Measurements from ENCODE around the gene PDIA6. TPM values are rescaled to one million over a fixed set of nuclear protein-coding genes. Genes with fewer than 3 reads are reported as not detected.

PDIA6 gene
- total RNA-seq, 1 experiment from 2014 or later = 314 TPM

DNA sequence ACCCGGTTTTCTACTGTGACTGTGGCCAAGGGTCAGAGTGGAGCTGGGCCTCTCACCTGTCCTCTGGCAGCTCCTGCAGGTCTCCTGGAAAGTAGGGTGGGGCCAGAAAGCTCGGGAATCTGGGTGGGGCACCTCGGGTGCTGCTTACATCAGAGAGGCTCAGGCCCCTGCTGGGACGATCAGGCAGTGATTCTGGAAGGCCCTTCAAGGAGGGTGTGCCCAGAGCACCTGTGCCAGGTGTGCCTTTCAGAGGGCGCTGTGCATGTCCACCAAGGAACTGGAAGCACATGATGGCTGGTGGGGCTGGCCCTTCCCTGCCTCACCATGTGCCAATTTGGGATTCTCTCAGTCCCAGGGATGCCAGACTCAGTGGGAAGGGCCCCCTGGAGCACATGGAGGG is 47.1 kb downstream of the PDIA6 start:
- Histone ChIP-seq H3K4me3 (ENCODE audit: low read depth, low read length, poor library complexity, severe bottlenecking) (no peak overlapping the region), H3K9me3 (ENCODE audit: low read depth, low read length, poor library complexity, severe bottlenecking) (no peaks in the 10 kb centered on the region), H3K27ac (ENCODE audit: low read depth, low read length, poor library complexity, severe bottlenecking) (no peak overlapping the region), H3K27me3 (replicated peaks; ENCODE audit: insufficient read depth, low read depth, low read length, poor library complexity) (no peaks in the 10 kb centered on the region), H3K36me3 (ENCODE audit: insufficient read depth, low read length, poor library complexity, severe bottlenecking) (no peaks in the 10 kb centered on the region), H3K4me1 (ENCODE audit: insufficient read depth, low read length, poor library complexity, severe bottlenecking) (no peaks in the 10 kb centered on the region)
- DNase-seq (ENCODE audit: low spot score) = no peak
- BruUV-seq (replicated peaks) = no TSS peak
- POLR2A ChIA-PET (ENCODE audit: low non-redundant PET) = no interaction called here
- CTCF ChIA-PET = no interaction called here
- TF ChIP-seq EZH2 (IDR thresholded peaks at IDR 0.05; ENCODE audit: borderline replicate concordance, low read depth, low read length, poor library complexity, severe bottlenecking) = no peak
- TF ChIP-seq CTCF (conservative IDR thresholded peaks at IDR 0.05; ENCODE audit: low read depth, low read length) = no peak
- intact Hi-C loops (cut with micrococcal nuclease; ENCODE audit: unreplicated experiment) = no loop called here

DNA sequence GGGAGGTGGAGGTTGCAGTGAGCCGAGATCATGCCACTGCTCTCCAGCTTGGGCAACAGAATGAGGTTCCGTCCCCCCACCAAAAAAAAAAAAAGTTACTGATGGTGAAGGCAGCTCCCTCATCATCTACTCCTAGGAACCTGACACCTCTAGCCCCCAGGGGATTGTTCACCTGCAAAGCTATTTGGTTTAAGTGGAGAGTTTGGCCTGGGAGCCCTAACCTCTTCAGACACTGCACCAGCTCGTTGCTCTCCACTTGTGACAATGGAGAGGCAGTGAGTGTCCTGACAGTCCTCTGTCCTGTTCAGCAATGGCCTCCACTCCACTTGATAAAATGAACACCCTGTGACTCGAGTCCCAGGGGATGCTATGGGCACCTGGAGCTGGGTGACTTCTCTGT is 47.7 kb downstream of the PDIA6 start:
- CTCF ChIA-PET = no interaction called here
- Histone ChIP-seq H3K36me3 (ENCODE audit: insufficient read depth, low read length, poor library complexity, severe bottlenecking) (no peaks in the 10 kb centered on the region), H3K4me1 (ENCODE audit: insufficient read depth, low read length, poor library complexity, severe bottlenecking) (no peaks in the 10 kb centered on the region), H3K27ac (ENCODE audit: low read depth, low read length, poor library complexity, severe bottlenecking) (no peak overlapping the region), H3K9me3 (ENCODE audit: low read depth, low read length, poor library complexity, severe bottlenecking) (no peaks in the 10 kb centered on the region), H3K27me3 (replicated peaks; ENCODE audit: insufficient read depth, low read depth, low read length, poor library complexity) (no peaks in the 10 kb centered on the region), H3K4me3 (ENCODE audit: low read depth, low read length, poor library complexity, severe bottlenecking) (no peak overlapping the region)
- intact Hi-C loops (cut with micrococcal nuclease; ENCODE audit: unreplicated experiment) = no loop called here
- no TSS peak for BruUV-seq (replicated peaks)
- POLR2A ChIA-PET (ENCODE audit: low non-redundant PET) = no interaction called here
- TF ChIP-seq EZH2 (IDR thresholded peaks at IDR 0.05; ENCODE audit: borderline replicate concordance, low read depth, low read length, poor library complexity, severe bottlenecking) = no peak
- no peak for DNase-seq (ENCODE audit: low spot score)

DNA sequence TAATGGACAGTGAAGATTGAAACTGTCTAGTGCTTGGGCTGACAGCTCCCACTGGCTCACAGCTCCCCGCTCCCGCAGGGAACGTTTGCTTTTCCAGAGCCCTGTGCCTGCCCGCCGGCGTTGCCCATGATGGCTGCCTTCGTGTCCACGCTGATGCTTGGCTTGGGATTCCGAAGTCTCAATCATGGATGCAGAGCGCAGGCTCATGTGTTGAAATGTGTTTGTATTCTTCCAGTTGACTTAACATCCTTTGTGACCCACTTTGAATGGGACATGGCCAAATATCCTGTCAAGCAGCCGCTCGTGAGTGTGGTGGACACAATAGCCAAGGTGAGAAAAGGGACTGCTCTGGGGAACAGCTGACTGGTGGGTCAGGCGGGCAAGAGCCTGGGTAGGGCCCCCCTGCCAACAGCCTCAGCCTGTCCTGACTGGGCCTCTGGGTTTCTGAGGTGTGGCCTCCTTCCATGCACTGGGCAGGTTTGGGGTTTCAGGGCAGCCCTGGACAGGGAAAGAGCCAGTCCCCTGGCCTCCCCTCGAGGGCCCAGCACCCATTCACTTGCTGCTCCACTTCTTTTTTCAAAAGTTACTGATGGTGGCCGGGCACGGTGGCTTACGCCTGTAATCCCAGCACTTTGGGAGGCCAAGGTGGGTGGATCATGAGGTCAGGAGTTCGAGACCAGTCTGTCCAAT is 48.3 kb downstream of the PDIA6 start:
- POLR2A ChIA-PET (ENCODE audit: low non-redundant PET) = no interaction called here
- TF ChIP-seq CTCF (conservative IDR thresholded peaks at IDR 0.05; ENCODE audit: low read depth, low read length) = no peak
- no peak for TF ChIP-seq EZH2 (IDR thresholded peaks at IDR 0.05; ENCODE audit: borderline replicate concordance, low read depth, low read length, poor library complexity, severe bottlenecking)
- H3K4me1 ChIP-seq (ENCODE audit: insufficient read depth, low read length, poor library complexity, severe bottlenecking) = no peaks in the 10 kb centered on the region
- intact Hi-C loops (cut with micrococcal nuclease; ENCODE audit: unreplicated experiment) = no loop called here
- BruUV-seq (replicated peaks) = no TSS peak
- no peak overlapping the region for H3K27ac ChIP-seq (ENCODE audit: low read depth, low read length, poor library complexity, severe bottlenecking)
- no peaks in the 10 kb centered on the region for H3K9me3 ChIP-seq (ENCODE audit: low read depth, low read length, poor library complexity, severe bottlenecking)
- CTCF ChIA-PET = no interaction called here
- H3K27me3 ChIP-seq (replicated peaks; ENCODE audit: insufficient read depth, low read depth, low read length, poor library complexity) = no peaks in the 10 kb centered on the region
- H3K4me3 ChIP-seq (ENCODE audit: low read depth, low read length, poor library complexity, severe bottlenecking) = no peak overlapping the region
- no peaks in the 10 kb centered on the region for H3K36me3 ChIP-seq (ENCODE audit: insufficient read depth, low read length, poor library complexity, severe bottlenecking)
- DNase-seq (ENCODE audit: low spot score) = no peak

GRCh38 chr2:10763461-10763800 is 49.2 kb downstream of the PDIA6 start:
- DNase-seq (ENCODE audit: low spot score) = no peak
- TF ChIP-seq CTCF (conservative IDR thresholded peaks at IDR 0.05; ENCODE audit: low read depth, low read length) = no peak
- no peak for TF ChIP-seq EZH2 (IDR thresholded peaks at IDR 0.05; ENCODE audit: borderline replicate concordance, low read depth, low read length, poor library complexity, severe bottlenecking)
- Histone ChIP-seq H3K4me3 (ENCODE audit: low read depth, low read length, poor library complexity, severe bottlenecking) (no peak overlapping the region), H3K27me3 (replicated peaks; ENCODE audit: insufficient read depth, low read depth, low read length, poor library complexity) (no peaks in the 10 kb centered on the region), H3K4me1 (ENCODE audit: insufficient read depth, low read length, poor library complexity, severe bottlenecking) (no peaks in the 10 kb centered on the region), H3K27ac (ENCODE audit: low read depth, low read length, poor library complexity, severe bottlenecking) (no peak overlapping the region), H3K36me3 (ENCODE audit: insufficient read depth, low read length, poor library complexity, severe bottlenecking) (no peaks in the 10 kb centered on the region), H3K9me3 (ENCODE audit: low read depth, low read length, poor library complexity, severe bottlenecking) (no peaks in the 10 kb centered on the region)
- no TSS peak for BruUV-seq (replicated peaks)
- intact Hi-C loops (cut with micrococcal nuclease; ENCODE audit: unreplicated experiment) = no loop called here
- CTCF ChIA-PET = no interaction called here
- POLR2A ChIA-PET (ENCODE audit: low non-redundant PET) = no interaction called here

All from A673 (cell line).